Panc1 (cell line): ENCODE results near the gene ICAM4. TPM values are rescaled to one million over a fixed set of nuclear protein-coding genes. Genes with fewer than 3 reads are reported as not detected.

Experiments
- ATAC-seq: fragments of 200-7000 bp; cut with Tn5 transposase; 2 replicates; pipeline ENCODE4 v1.9.1; 2020; ENCODE audit warnings: mild to moderate bottlenecking, moderate library complexity
- BruUV-seq: library from RNA; stranded (reverse); fragments of 400-500 nt; replicated peaks from 2 replicates; lab custom pipeline; 2021; lab: Mats Ljungman, UMichigan
- CTCF ChIA-PET: fragments of 300-600 bp; sonication (Branson Sonifier 250); formaldehyde crosslinking; loops from one replicate; lab custom pipeline; 2022; ENCODE audit warnings: antibody characterized with exemption; lab: Charles Lee
- POLR2A ChIA-PET: fragments of 300-600 bp; sonication (Branson Sonifier 250); formaldehyde crosslinking; loops from one replicate; lab custom pipeline; 2022; ENCODE audit warnings: antibody characterized with exemption; lab: Charles Lee
- DNase-seq: peaks from one replicate; pipeline ENCODE4 v3.0.0-alpha.2; 2010; ENCODE audit warnings: low read depth, low spot score
- H3K27ac ChIP-seq: 2 replicates; pipeline ENCODE4 v1.5.1; 2011; ENCODE audit warnings: mild to moderate bottlenecking, low read length, inconsistent platforms
- H3K27me3 ChIP-seq: fragments of 200-500 bp; sonication (Bioruptor generic); 2 replicates; pipeline ENCODE4 v1.6.0; 2014; ENCODE audit warnings: low read length, inconsistent platforms; ENCODE audit not compliant: control insufficient read depth, insufficient read depth
- H3K36me3 ChIP-seq: fragments of 200-500 bp; sonication (Bioruptor generic); 2 replicates; pipeline ENCODE4 v1.5.1; 2014; ENCODE audit warnings: inconsistent platforms, mild to moderate bottlenecking, low read length, moderate library complexity; ENCODE audit not compliant: control insufficient read depth, insufficient read depth
- H3K4me1 ChIP-seq: 2 replicates; pipeline ENCODE4 v1.5.1; 2011; ENCODE audit warnings: inconsistent platforms, mild to moderate bottlenecking, low read length, moderate library complexity; ENCODE audit not compliant: control insufficient read depth, insufficient read depth
- H3K4me3 ChIP-seq, 2 experiments: 2 replicates each; pipeline ENCODE4 v1.5.1; 2011 to 2012; ENCODE audit warnings: low read depth in 2 of 2, low read length in 2 of 2, mild to moderate bottlenecking in 2 of 2, inconsistent platforms in 1 of 2, moderate library complexity in 1 of 2
- H3K9me3 ChIP-seq: fragments of 200-500 bp; sonication (Bioruptor generic); 2 replicates; pipeline ENCODE4 v1.5.1; 2014; ENCODE audit warnings: low read depth, mild to moderate bottlenecking, inconsistent platforms, low read length, moderate library complexity; ENCODE audit not compliant: control insufficient read depth, insufficient read depth
- CTCF ChIP-seq: fragments of 450-650 bp; IDR thresholded peaks from 2 replicates; pipeline ENCODE4 v1.5.1; 2017; ENCODE audit warnings: mild to moderate bottlenecking
- POLR2AphosphoS5 ChIP-seq: IDR thresholded peaks from 2 replicates; pipeline ENCODE4 v1.6.1; 2012; ENCODE audit warnings: mild to moderate bottlenecking, low read depth, low read length, moderate library complexity
- REST ChIP-seq, 2 experiments: IDR thresholded peaks; 2 replicates each; pipeline ENCODE4 v1.6.1; 2011 to 2012; ENCODE audit warnings: low read depth in 2 of 2, control low read depth in 1 of 2, low read length in 1 of 2, mild to moderate bottlenecking in 1 of 2, moderate library complexity in 1 of 2; ENCODE audit not compliant: insufficient read depth in 1 of 2
- SIN3A ChIP-seq: IDR thresholded peaks from 2 replicates; pipeline ENCODE4 v1.6.1; 2012; ENCODE audit warnings: low read depth, mild to moderate bottlenecking, low read length, moderate library complexity, borderline replicate concordance; ENCODE audit not compliant: insufficient read depth
- TCF7L2 ChIP-seq: IDR thresholded peaks from 2 replicates; pipeline ENCODE4 v1.6.1; 2011; ENCODE audit warnings: mild to moderate bottlenecking, low read depth, low read length, inconsistent platforms
- in situ Hi-C: cut with HindIII; loops from 2 replicates; pipeline ENCODE4 v1.10.0; 2016; ENCODE audit warnings: low sequenced_read_pairs, low pct_unique_long_range_greater_than_20kb
- intact Hi-C: fragments of 100-400 bp; cut with micrococcal nuclease; formaldehyde crosslinking; loops from one replicate; pipeline ENCODE4 v1.10.0; 2022; ENCODE audit not compliant: unreplicated experiment
- total RNA-seq: library from RNA; stranded (reverse); gene quantifications from one replicate; pipeline ENCODE4 v1.2.1, GENCODE V29; 2021; ENCODE audit not compliant: unreplicated experiment

Gene ICAM4
- total RNA-seq, 1 experiment from 2014 or later: 2.8 TPM

- peak overlapping the region; percentile 53 to 79 for H3K4me3 ChIP-seq
- intact Hi-C loops: no loop called here
- no peaks in the 10 kb centered on the region for H3K9me3 ChIP-seq
- peaks cover 4% of the 10 kb centered on the region; the same call in 1 of the 2 replicates for H3K4me1 ChIP-seq
- in situ Hi-C loops: no loop called here
- DNase-seq (no peak), ATAC-seq (peak; percentile 63)
- BruUV-seq: no TSS peak
- POLR2A ChIA-PET: interaction anchor here (0.5 to 1.1 kb wide), 2 partner anchors 21 to 28 kb away, joined by 3 to 12 read pairs; partner anchors contain the start of gene ICAM1
- H3K27ac ChIP-seq: peak overlapping the region; percentile 63
- no peaks in the 10 kb centered on the region for H3K36me3 ChIP-seq
- H3K27me3 ChIP-seq: no peaks in the 10 kb centered on the region
- CTCF ChIA-PET: no interaction called here
- TF ChIP-seq POLR2AphosphoS5: no peak
- TF ChIP-seq TCF7L2: no peak
- no peak for TF ChIP-seq SIN3A
- TF ChIP-seq CTCF: no peak
- TF ChIP-seq REST (IDR thresholded peaks at IDR 0.05; ENCODE audit: insufficient read depth in 1 of 2, low read depth in 2 of 2, low read length in 1 of 2): no peak
Observed at GRCh38 chr19:10292206-10292788, 5.5 kb downstream of the ICAM4 start.

GRCh38 chr19:10292789-10293636 is 6.3 kb downstream of the ICAM4 start:
- ATAC-seq (no peak), DNase-seq (no peak)
- BruUV-seq: TSS peak; percentile 61
- H3K4me3 ChIP-seq: peak overlapping the region; percentile 53 to 79
- CTCF ChIA-PET: no interaction called here
- no peaks in the 10 kb centered on the region for H3K9me3 ChIP-seq
- H3K27ac ChIP-seq: peak overlapping the region; percentile 39; the same call in 1 of the 2 replicates
- in situ Hi-C loops (no loop called here), intact Hi-C loops (no loop called here)
- TF ChIP-seq CTCF (no peak), SIN3A (no peak)
- POLR2A ChIA-PET: no interaction called here
- H3K36me3 ChIP-seq: no peaks in the 10 kb centered on the region
- H3K27me3 ChIP-seq: no peaks in the 10 kb centered on the region
- H3K4me1 ChIP-seq: no peaks in the 10 kb centered on the region
